PC-9 (cell line): Measurements from ENCODE around the gene MOGAT2.

ENCODE experiments used
- CTCF ChIP-seq: fragments of 200-600 bp; sonication (generic); conservative IDR thresholded peaks from 2 replicates; pipeline ENCODE4 v1.6.1; 2017; ENCODE audit warnings: mixed run types, antibody characterized with exemption, mild to moderate bottlenecking, moderate library complexity
- EZH2 ChIP-seq: fragments of 200-600 bp; sonication (generic); IDR thresholded peaks from 2 replicates; pipeline ENCODE4 v1.8.0; 2017; ENCODE audit warnings: antibody characterized with exemption, low read depth

GRCh38 chr11:75728992-75729391, 11.4 kb downstream of the MOGAT2 start:
- no peak for TF ChIP-seq CTCF
- TF ChIP-seq EZH2: no peak
